OCI-LY7 (cell line): Measurements from ENCODE around the gene USH1G. TPM values are rescaled to one million over a fixed set of nuclear protein-coding genes. Genes with fewer than 3 reads are reported as not detected.

Experiments used
- BruUV-seq: library from RNA; stranded (reverse); fragments of 400-500 nt; replicated peaks from 2 replicates; lab custom pipeline; 2021; lab: Mats Ljungman, UMichigan
- CTCF ChIA-PET: fragments of 300-600 bp; sonication (Branson Sonifier 250); formaldehyde crosslinking; loops from one replicate; lab custom pipeline; 2022; ENCODE audit warnings: antibody characterized with exemption; ENCODE audit not compliant: unreplicated experiment; lab: Charles Lee
- POLR2A ChIA-PET: fragments of 300-600 bp; sonication (Branson Sonifier 250); formaldehyde crosslinking; loops from one replicate; lab custom pipeline; 2022; ENCODE audit warnings: antibody characterized with exemption; lab: Charles Lee
- DNase-seq: peaks from one replicate; pipeline ENCODE4 v3.0.0-alpha.2; 2015; ENCODE audit warnings: low spot score
- H2AFZ ChIP-seq: fragments of 200-600 bp; sonication (generic), shearing (Covaris generic); 2 replicates; pipeline ENCODE4 v1.6.1; 2014; ENCODE audit warnings: mild to moderate bottlenecking, antibody characterized with exemption, low read length, moderate library complexity
- H3K27ac ChIP-seq: fragments of 200-600 bp; sonication (generic); 2 replicates; pipeline ENCODE4 v1.5.1; 2014; ENCODE audit warnings: mixed run types, low read depth, mild to moderate bottlenecking, moderate library complexity, low read length, inconsistent platforms; ENCODE audit not compliant: poor library complexity, severe bottlenecking
- H3K36me3 ChIP-seq: fragments of 200-600 bp; sonication (generic); 2 replicates; pipeline ENCODE4 v1.6.1; 2014; ENCODE audit warnings: mild to moderate bottlenecking, antibody characterized with exemption, low read length, moderate library complexity, mixed read lengths; ENCODE audit not compliant: insufficient read depth
- H3K4me1 ChIP-seq: fragments of 200-600 bp; sonication (generic); 2 replicates; pipeline ENCODE4 v1.5.1; 2014; ENCODE audit warnings: mild to moderate bottlenecking, low read length; ENCODE audit not compliant: insufficient read depth, poor library complexity, severe bottlenecking
- H3K4me2 ChIP-seq: fragments of 200-600 bp; sonication (generic); 2 replicates; pipeline ENCODE4 v1.6.1; 2014; ENCODE audit warnings: mild to moderate bottlenecking, low read length
- H3K4me3 ChIP-seq: fragments of 200-600 bp; sonication (generic); 2 replicates; pipeline ENCODE4 v1.5.1; 2014; ENCODE audit warnings: mild to moderate bottlenecking, low read depth, low read length; ENCODE audit not compliant: poor library complexity, severe bottlenecking
- H3K79me2 ChIP-seq: fragments of 200-600 bp; sonication (generic); 2 replicates; pipeline ENCODE4 v1.6.1; 2016; ENCODE audit warnings: low read depth, mild to moderate bottlenecking, low read length, moderate library complexity, mixed read lengths; ENCODE audit not compliant: insufficient read depth
- H3K9me2 ChIP-seq: fragments of 200-600 bp; sonication (generic); 2 replicates; pipeline ENCODE4 v1.6.1; 2016; ENCODE audit warnings: mild to moderate bottlenecking, low read length, mixed read lengths; ENCODE audit not compliant: insufficient read depth
- H3K9me3 ChIP-seq: fragments of 200-600 bp; sonication (generic); 2 replicates; pipeline ENCODE4 v1.6.1; 2014; ENCODE audit warnings: mild to moderate bottlenecking, mixed run types, low read length, mixed read lengths
- H4K20me1 ChIP-seq: fragments of 200-600 bp; sonication (generic); 2 replicates; pipeline ENCODE4 v1.6.1; 2014; ENCODE audit warnings: mild to moderate bottlenecking, antibody characterized with exemption, low read length, moderate library complexity, mixed read lengths; ENCODE audit not compliant: insufficient read depth
- EZH2phosphoT487 ChIP-seq: fragments of 200-600 bp; sonication (generic); IDR thresholded peaks from 2 replicates; pipeline ENCODE4 v1.6.1; 2018; ENCODE audit warnings: low read depth, borderline replicate concordance, mild to moderate bottlenecking, mixed run types, antibody characterized with exemption, low read length, moderate library complexity, mixed read lengths
- intact Hi-C: fragments of 100-400 bp; cut with micrococcal nuclease; formaldehyde crosslinking; loops from one replicate; pipeline ENCODE4 v1.10.0; 2022; ENCODE audit not compliant: unreplicated experiment
- total RNA-seq, 2 experiments: library from RNA; depleted of rRNA in 1 of 2; stranded (reverse); fragments of >200 nt in 1 of 2; shearing (Covaris generic) in 1 of 2; gene quantifications; 2 replicates each; pipeline ENCODE4 v1.2.3, GENCODE V29; 2014 to 2022
- TF ChIP-seq, protein P1 (sequence below): fragments of 200-600 bp; sonication (generic); conservative IDR thresholded peaks from 2 replicates; pipeline ENCODE4 v1.5.1; 2014; ENCODE audit warnings: mild to moderate bottlenecking, antibody characterized with exemption, low read length, moderate library complexity, mixed read lengths

Gene USH1G
- total RNA-seq, 2 experiments from 2014 or later = not detected

DNA sequence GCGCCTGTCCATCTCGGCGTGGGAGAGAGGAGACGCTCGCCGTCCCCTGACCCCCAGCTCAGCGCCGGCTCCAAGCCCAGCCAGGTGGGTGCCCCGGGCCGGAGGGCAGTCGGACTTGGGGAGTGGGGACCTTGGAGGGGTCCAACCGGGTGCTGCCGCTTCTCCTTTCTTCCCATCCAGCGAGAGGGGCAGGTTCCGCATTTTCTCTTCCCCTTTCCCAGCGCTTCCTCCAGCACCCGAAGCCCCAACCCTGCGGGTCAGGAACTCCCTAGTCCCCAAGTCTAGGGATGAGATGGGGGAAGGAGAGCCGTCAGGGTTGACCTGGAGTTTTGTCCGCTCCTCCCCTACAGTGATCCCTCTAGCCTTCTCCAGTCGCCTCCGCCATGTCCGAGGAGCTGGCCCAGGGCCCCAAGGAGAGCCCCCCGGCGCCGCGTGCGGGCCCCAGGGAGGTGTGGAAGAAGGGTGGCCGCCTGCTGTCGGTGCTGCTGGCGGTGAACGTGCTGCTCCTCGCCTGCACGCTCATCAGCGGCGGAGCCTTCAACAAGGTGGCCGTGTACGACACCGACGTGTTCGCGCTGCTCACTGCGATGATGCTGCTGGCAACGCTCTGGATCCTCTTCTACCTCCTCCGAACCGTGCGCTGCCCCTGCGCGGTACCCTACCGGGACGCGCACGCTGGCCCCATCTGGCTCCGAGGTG lies 1.3 kb upstream of the USH1G start, which contains the start of gene OTOP2:
TSS of gene OTOP2 (plus strand) at position 24 of the 699 bp plus-strand sequence. CDS start at position 384, 360 bp downstream.
- Histone ChIP-seq H3K27ac (no peak within 1 kb of the TSS), H2AFZ (no peak within 1 kb of the TSS), H3K4me1 (no peaks in the 10 kb centered on the region), H3K9me2 (no peaks in the 10 kb centered on the region), H3K4me2 (no peak within 1 kb of the TSS), H3K79me2 (no peaks in the 10 kb centered on the region), H3K9me3 (no peaks in the 10 kb centered on the region), H3K4me3 (no peak within 1 kb of the TSS), H3K36me3 (no peaks in the 10 kb centered on the region), H4K20me1 (no peaks in the 10 kb centered on the region)
- CTCF ChIA-PET = interaction anchor here (1.0 kb wide), 1 partner anchor 33 kb away, joined by 3 read pairs; no protein-coding TSS in a partner anchor
- POLR2A ChIA-PET = interaction anchor here (0.6 kb wide), 1 partner anchor 20 kb away, joined by 3 read pairs; no protein-coding TSS in a partner anchor
- intact Hi-C loops = no loop called here
- no TSS peak for BruUV-seq
- no peak for TF ChIP-seq EZH2phosphoT487
- TF ChIP-seq, protein P1, sequence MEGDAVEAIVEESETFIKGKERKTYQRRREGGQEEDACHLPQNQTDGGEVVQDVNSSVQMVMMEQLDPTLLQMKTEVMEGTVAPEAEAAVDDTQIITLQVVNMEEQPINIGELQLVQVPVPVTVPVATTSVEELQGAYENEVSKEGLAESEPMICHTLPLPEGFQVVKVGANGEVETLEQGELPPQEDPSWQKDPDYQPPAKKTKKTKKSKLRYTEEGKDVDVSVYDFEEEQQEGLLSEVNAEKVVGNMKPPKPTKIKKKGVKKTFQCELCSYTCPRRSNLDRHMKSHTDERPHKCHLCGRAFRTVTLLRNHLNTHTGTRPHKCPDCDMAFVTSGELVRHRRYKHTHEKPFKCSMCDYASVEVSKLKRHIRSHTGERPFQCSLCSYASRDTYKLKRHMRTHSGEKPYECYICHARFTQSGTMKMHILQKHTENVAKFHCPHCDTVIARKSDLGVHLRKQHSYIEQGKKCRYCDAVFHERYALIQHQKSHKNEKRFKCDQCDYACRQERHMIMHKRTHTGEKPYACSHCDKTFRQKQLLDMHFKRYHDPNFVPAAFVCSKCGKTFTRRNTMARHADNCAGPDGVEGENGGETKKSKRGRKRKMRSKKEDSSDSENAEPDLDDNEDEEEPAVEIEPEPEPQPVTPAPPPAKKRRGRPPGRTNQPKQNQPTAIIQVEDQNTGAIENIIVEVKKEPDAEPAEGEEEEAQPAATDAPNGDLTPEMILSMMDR = no peak
- no peak for DNase-seq

DNA sequence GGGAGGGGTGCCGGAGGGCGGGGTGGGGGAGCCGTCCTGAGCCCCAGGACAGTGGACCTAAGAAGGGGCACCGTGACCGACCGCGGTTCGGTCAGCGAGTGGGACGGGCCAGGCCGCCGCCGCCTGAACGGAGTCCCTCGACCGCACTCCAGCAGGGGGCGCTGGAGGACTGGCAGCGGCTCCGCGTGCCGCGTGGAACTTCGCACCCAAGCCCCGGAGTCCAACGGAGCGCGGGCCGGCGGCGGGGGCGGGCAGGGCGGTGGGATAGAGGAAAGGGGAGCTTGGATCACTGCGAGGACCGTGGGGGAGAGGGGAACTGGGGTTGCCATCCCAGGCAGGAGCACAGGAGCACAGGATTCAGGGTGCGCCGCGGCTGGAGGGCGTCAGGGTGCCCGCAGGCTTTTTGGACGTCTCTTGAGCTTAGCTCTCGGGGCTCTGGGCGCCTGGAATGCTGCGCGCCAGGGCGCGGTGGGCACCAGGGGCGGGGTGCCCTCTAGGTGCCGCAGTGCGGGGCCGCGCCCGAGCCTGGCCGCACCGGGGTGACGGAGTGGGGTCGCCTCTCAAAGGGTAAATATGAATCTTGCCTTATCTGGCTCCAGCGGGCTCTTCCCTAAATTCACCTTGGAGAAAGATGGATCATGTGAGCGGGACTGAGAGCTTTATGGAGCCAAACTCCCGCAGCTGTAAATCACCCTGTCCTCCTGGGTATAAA lies 639 bp upstream of the USH1G start:
- CTCF ChIA-PET = interaction anchor here (1.0 kb wide), 1 partner anchor 34 kb away, joined by 3 read pairs; no protein-coding TSS in a partner anchor
- H3K4me1 ChIP-seq = no peaks in the 10 kb centered on the region
- no peak overlapping the region for H3K4me3 ChIP-seq
- no TSS peak for BruUV-seq
- peak; percentile 59 for DNase-seq
- no peak overlapping the region for H2AFZ ChIP-seq
- H3K9me2 ChIP-seq = no peaks in the 10 kb centered on the region
- TF ChIP-seq, protein P1 = peak; percentile 86
- TF ChIP-seq EZH2phosphoT487 = no peak
- H3K9me3 ChIP-seq = no peaks in the 10 kb centered on the region
- H3K4me2 ChIP-seq = no peak overlapping the region
- no peaks in the 10 kb centered on the region for H4K20me1 ChIP-seq
- POLR2A ChIA-PET = interaction anchor here (0.6 kb wide), 2 partner anchors 21 to 255 kb away, joined by 3 read pairs; no protein-coding TSS in a partner anchor
- intact Hi-C loops = loop anchor here (1.0 kb wide), 1 partner anchor 35 kb away; no protein-coding TSS in a partner anchor
- H3K79me2 ChIP-seq = no peaks in the 10 kb centered on the region
- H3K27ac ChIP-seq = no peak overlapping the region
- H3K36me3 ChIP-seq = no peaks in the 10 kb centered on the region
